Measurements from ENCODE around the gene SIX4.
"Not testable (repeated sequence)": the region's sequence is repeated elsewhere in the genome, so short reads cannot be mapped to it uniquely, and the experiment has no call there.

The SIX4 gene

DNA sequence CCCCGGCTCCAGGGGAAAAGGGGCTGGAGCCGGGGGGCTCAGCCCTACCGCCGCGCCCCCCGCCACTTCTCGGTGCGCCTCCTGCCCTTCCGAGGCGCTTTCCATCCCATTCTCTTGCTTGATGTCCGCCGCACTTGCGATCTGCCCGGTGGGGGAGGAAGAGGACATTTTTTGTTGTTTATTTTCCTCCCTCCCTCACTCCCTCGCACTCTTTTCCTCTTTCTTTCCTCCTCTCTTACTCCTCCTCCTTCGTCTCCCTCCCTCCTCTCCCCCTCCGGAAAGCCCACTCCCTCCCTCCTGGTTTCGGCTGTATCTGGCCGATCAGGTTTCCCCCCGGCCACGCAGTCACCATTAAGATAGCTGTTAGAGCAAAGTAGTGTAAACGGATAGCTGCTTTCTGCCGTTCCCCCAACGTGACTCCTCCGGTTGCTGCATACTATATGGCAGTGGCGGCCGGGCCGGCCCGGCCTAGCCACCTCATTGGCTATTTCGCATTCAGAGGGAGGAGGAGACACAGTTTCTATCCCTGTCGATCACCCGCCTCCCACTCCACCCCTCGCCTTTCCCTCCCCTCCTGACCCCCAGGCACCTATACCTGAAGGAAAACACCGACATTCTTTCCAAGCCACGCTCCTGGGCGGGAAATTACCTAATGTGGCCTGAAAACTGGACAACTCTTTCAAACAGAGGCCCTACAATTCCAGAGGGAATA, at the start of gene SIX4:
TSS of gene SIX4 (minus strand) at position 445 of the 712 bp plus-strand sequence. CDS start at position 168, 277 bp downstream.
- peak; percentile 80 for DNase-seq

- DNase-seq: no peak
Measured at GRCh38 chr14:60773558-60773957, 49.4 kb upstream of the SIX4 start.

GRCh38 chr14:60771117-60771516, 47.0 kb upstream of the SIX4 start:
- no peak for DNase-seq

- DNase-seq: no peak
Measured at GRCh38 chr14:60768602-60769001, 44.5 kb upstream of the SIX4 start.

GRCh38 chr14:60760644-60761364, 36.7 kb upstream of the SIX4 start:
- DNase-seq: peak; percentile 66

DNA sequence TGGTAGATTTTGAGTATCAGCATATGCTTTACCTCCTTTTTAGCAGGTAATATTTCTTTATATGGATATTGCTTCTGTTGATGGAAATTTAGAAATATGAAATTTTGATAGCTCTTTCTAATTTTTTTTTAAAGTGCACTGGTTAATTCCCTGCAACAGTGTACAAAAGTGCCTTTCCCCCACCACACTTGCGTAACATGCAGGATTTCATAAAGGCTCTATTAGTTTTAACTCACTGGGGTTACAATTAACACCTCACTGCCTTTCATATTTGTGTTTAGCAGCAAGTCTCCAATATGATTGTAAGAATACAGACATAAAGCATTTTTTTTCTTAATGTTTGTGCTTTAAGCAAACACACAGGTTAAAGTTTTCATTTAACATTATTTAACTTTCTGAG, 36.1 kb upstream of the SIX4 start:
- no peak for DNase-seq

DNA sequence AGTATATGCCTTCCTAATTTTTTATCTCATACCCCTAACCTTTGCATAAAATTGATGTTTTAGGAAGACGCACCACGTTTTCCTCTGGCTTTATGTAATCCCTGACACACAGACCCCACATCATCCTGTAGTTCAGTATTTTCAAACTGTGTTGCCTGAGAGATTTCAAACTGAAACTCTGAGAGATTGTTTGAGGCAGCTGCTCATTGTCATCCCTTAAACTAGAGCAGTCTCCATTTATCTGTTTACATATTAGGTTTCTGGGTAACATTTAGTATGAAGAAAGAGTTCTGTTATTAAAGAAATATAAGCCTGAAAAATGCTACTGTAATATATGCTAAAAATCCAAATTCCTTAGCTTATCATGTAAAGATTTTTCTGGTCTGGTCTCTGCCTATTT, 34.7 kb upstream of the SIX4 start:
- DNase-seq: no peak

GRCh38 chr14:60757567-60758002, 33.4 kb upstream of the SIX4 start:
- DNase-seq: no peak

- DNase-seq: no peak
Measured at GRCh38 chr14:60756847-60757246, 32.7 kb upstream of the SIX4 start.

DNA sequence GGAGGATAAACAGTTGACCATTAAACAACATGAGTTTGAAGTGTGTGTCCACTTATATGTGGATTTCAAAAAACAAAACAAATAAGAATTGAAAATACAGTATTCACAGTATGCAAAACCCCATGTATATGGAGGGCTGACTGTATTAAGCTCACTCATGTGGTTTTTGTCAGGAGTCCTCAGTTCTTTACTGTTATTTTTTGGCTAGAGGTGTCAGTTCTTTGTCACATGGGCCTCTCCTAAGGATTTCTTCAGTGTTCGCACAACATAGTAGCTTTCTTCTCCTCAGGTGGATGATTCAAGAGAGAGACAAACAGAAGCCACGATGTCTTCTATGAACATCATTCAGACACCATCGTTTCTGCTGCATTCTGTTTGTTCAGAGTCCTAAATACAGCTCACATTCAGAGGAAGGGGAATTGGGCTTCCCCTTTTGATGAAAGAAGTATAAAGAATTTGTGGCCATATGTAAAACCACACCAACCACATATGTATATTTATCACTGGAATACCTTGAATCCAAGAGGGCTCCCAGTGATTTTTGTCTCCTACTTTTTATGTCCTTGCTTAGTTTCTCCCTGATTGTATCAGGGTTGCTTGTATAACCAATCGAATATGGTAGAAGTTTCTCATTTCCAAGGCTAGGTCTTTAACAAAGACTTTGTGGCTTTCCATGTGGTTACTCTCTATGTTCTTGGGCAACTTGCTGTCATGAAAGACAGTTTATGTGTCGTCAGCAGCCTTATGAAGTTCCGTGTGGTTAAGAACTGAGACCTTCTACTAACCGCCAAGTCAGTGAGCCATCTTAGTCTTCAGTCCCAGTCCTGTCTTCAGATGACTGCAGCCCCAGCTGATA, 29.3 kb upstream of the SIX4 start:
- DNase-seq: no peak

DNA sequence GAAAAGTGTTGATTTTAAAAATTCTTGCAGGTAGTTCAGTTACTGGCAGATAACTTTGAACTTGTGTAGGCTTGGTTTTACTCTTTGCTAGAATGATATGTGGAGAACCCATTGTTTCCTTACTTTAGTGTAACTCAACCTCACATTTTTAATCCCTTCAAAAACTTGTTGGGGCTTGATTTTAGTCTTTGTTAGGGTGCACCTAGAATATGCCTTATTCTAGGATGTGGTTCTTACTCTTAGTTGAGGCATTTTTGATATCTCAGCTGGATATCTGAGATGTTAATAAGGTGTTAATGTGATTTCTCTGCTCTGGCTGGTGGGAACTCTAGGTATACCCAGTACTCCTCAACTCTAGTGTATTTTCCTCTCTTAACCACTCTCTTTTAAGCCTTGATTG, 20.4 kb upstream of the SIX4 start:
- no peak for DNase-seq

DNA sequence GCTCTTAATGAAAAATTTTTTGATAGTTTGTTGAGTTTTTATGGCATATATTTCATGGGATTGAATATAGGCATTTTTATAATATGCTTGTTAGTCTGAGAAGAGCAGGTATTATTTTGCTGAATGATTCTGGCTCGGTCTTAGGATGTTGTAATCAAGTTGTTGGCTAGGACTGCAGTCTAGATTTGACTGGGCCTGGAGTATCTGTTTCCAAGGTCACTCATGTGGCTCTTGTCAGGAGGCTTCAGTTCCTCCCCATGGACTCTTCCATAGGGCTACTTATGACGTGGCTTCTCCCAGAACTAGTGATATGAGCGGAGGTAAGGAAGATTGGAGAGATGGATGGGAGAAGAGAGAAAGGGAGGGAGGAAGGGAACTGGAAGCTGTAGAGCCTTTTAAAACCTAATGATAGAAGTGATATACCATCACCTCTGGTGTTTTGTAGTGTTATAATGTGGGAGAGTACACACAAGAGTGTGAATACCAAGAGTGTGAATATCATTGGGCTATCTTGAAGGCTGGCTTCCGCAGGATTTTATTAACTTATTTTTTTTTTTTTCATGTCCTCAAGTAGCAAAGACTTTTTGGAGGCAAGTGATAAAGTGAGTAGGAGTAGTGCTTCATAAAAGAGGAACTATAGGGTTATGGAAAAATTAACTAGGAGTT, 14.8 kb upstream of the SIX4 start:
- no peak for DNase-seq

GRCh38 chr14:60736494-60736893, 12.3 kb upstream of the SIX4 start:
- DNase-seq: no peak

DNA sequence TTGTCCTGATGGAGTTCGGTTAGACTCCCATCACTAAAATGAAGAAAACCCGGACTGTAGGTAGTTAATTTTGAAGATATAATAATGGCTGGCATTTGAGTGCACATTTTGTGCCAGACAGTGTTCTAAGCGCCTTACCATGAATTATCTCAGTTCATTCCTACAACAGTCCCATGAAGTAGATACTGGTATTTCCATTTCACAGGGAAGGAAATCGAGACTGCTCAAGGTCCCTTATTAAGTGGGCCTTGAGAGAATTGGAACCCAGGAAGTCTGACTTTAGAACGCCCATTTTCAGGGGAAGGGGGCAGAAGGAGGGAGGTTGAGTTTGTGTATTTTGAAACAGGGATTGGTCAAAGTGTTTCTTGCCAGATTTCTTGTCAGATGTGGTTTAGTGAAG, 11.3 kb upstream of the SIX4 start:
- DNase-seq: no peak

DNA sequence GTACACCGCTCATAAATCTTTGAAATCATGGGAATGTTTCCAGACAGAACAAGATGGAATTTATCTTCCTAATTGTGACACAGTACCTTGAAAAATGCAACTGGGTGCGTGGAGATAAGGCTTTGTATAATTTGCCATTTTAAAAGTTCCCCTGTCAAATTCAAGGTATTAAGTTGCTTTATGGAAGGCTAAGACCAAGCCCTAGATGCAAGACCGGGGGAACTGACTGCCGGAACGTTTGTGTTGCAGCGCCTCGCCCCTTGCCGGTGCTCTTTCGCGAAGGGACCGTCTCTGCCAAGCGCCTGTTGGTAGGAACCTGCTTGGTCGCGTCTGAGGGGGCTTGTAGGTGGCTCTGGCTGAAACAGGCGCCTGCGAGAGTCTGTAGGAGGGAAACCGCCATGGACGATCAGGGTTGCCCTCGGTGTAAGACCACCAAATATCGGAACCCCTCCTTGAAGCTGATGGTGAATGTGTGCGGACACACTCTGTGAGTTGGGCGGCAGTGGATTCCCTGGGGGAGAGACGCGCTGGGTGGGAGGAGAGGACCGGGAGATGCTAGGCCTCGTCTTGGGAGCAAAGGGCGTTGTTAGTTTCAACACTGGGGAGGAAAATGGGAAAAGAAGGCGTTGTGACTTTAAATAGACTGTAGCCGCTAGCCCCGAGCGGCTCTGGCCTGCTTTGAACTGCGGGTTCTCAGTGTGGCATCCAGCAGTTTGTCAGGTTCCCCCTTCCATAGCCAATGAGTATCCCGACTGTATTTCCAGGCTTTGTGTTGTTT, 10.5 kb upstream of the SIX4 start, which contains the start of gene MNAT1:
TSS of gene MNAT1 (plus strand) at position 297 of the 778 bp plus-strand sequence. CDS start at position 399, 102 bp downstream.
- no peak for DNase-seq

- no peak for DNase-seq
Measured at GRCh38 chr14:60732840-60733483, 8.8 kb upstream of the SIX4 start.

- DNase-seq: not testable (repeated sequence)
Measured at GRCh38 chr14:60731291-60731690, 7.1 kb upstream of the SIX4 start.

DNA sequence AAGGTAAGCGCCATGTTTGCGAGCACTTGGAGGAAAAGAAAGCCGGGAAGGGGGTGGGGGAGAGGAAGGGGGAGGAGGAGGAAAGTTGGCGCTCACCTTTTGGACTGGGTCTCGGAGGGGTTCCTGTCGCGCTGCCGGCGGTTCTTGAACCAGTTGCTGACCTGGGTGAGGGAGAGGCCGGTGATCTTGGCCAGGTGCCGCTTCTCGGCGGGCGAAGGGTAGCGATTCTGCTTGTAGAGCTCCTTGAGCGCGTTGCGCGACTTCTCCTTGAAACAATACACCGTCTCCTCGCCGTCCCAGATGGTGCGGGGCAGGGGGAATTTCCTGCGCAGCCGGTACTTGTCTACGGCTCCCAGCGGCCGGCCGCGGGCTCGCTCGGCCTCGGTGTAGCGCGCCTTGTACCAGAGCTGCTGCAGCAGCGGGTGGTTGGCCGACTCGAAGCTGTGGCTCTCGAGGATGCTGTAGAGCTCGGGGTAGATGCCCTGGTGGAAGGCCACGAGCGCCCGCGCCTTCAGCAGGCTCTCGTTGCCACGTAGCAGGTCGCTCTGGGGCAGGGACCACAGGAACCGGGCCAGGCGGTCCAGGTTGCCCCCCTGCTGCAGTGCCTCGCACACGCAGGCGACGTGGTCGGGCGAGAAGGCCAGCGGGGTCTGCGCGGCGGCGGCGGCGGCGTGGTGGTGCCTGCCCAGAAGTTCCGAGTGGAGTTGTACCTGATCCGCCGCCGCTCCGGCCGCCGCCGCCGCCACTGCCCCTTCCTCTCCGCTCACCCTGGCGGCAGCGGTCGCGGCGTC, 840 bp downstream of the SIX4 start:
- DNase-seq: no peak

DNA sequence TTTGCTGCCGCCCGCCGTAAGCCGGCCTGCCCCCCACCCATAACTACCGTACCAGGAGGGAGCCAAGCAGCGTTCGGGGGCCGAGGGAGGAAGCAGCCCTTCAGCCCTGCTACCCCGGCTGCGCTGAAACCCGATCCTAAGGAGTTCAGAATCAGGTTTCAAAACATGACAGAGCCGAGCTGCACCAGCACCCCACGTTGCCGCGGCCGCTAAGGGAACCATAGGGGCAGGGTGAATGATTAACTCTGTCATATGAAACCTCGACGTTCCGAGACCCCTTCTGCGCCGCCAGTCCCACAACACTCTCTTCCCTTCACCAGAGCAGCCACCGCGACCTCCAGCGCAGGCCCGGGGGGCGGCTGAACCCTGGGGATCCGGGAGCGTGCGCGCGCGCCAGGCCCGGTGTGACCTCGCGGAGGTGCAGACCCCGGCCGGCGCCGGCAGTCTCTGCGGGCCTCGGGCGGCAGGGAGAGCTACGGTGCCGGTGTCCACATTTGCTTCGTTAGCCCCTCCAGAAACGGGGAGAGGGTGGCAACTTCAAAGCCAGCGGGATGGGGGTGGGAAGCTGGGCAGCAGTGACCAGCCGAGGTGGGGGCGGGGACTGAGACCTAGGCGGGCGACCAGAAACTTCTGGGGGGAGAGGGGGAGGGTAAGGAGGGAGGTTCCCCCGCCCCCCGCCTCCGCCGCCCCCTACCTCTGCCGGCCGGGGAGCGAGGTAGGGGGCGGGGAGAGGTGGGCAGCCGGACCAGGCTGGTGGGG, 1.6 kb downstream of the SIX4 start:
- DNase-seq: no peak

- DNase-seq: no peak
Measured at GRCh38 chr14:60722107-60722356, 2.1 kb downstream of the SIX4 start.

Measured in NCI-H774 (cell line).